GM12878 (cell line): Measurements from ENCODE around the gene XG. TPM values are rescaled to one million over a fixed set of nuclear protein-coding genes. Genes with fewer than 3 reads are reported as not detected.
"Not testable (repeated sequence)": the region's sequence is repeated elsewhere in the genome, so short reads cannot be mapped to it uniquely, and the experiment has no call there.

Source experiments
- ATAC-seq: fragments of 200-7000 bp; cut with Tn5 transposase; 3 replicates; pipeline ENCODE4 v1.9.1; 2020; ENCODE audit warnings: mild to moderate bottlenecking, moderate library complexity
- BruUV-seq: library from RNA; stranded (reverse); fragments of 400-500 nt; replicated peaks from 2 replicates; lab custom pipeline; 2021; lab: Mats Ljungman, UMichigan
- CTCF ChIA-PET: fragments of 300-600 bp; sonication (Branson Sonifier 250); formaldehyde crosslinking; extraction: SDS; loops from one replicate; lab custom pipeline; 2021; ENCODE audit warnings: inconsistent platforms; lab: Yijun Ruan, JAX
- POLR2A ChIA-PET: fragments of 350-600 bp; formaldehyde crosslinking; extraction: SDS; loops from one replicate; lab custom pipeline; 2021; ENCODE audit warnings: inconsistent platforms; lab: Charles Lee
- RAD21 ChIA-PET: fragments of 300-600 bp; sonication (Branson Sonifier 250); formaldehyde crosslinking; loops from one replicate; lab custom pipeline; 2023; ENCODE audit warnings: antibody characterized with exemption; ENCODE audit not compliant: unreplicated experiment; lab: Charles Lee
- SMC1A ChIA-PET: fragments of 300-600 bp; sonication (Branson Sonifier 250); formaldehyde crosslinking; loops from one replicate; lab custom pipeline; 2023; ENCODE audit not compliant: unreplicated experiment, uncharacterized antibody; lab: Charles Lee
- DNase-seq: peaks from one replicate; pipeline ENCODE4 v3.0.0-alpha.2; 2011; ENCODE audit warnings: low read depth, low spot score
- FAIRE-seq: peaks from 3 replicates; lab custom pipeline; 2011; peaks lifted over from hg19 to GRCh38; lab: Jason Lieb, UNC
- H2AFZ ChIP-seq: 2 replicates; pipeline ENCODE4 v1.6.0; 2011; ENCODE audit warnings: low read depth, low read length, control low read depth; ENCODE audit not compliant: control insufficient read depth
- H3K27ac ChIP-seq: 2 replicates; pipeline ENCODE4 v1.5.1; 2011; ENCODE audit warnings: control low read depth; ENCODE audit not compliant: control insufficient read depth, insufficient read depth
- H3K27me3 ChIP-seq, 2 experiments: replicated peaks in 1 of 2; 2 replicates each; pipeline versions ENCODE4 v1.6.0 to v1.6.1; 2011; ENCODE audit warnings: low read length in 1 of 2; ENCODE audit not compliant: control insufficient read depth in 2 of 2, insufficient read depth in 2 of 2
- H3K36me3 ChIP-seq, 2 experiments: 2 replicates each; pipeline ENCODE4 v1.5.1; 2011; ENCODE audit warnings: low read length in 1 of 2; ENCODE audit not compliant: control insufficient read depth in 2 of 2, insufficient read depth in 2 of 2
- H3K4me1 ChIP-seq: 2 replicates; pipeline ENCODE4 v1.6.1; 2011; ENCODE audit warnings: mild to moderate bottlenecking, low read length, moderate library complexity, mixed read lengths; ENCODE audit not compliant: control insufficient read depth, insufficient read depth
- H3K4me2 ChIP-seq: 2 replicates; pipeline ENCODE4 v1.6.0; 2011; ENCODE audit warnings: control low read depth; ENCODE audit not compliant: control insufficient read depth, insufficient read depth
- H3K4me3 ChIP-seq: fragments of 200-600 bp; sonication (generic); 2 replicates; pipeline ENCODE4 v1.5.1; 2016
- H3K79me2 ChIP-seq: 2 replicates; pipeline ENCODE4 v1.6.0; 2011; ENCODE audit warnings: low read length; ENCODE audit not compliant: control insufficient read depth, insufficient read depth
- H3K9ac ChIP-seq: 2 replicates; pipeline ENCODE4 v1.8.0; 2011; ENCODE audit warnings: low read length, control low read depth, mixed read lengths; ENCODE audit not compliant: control insufficient read depth, insufficient read depth
- H3K9me3 ChIP-seq: replicated peaks from 3 replicates; pipeline ENCODE4 v1.5.1; 2011; ENCODE audit warnings: mild to moderate bottlenecking, low read length; ENCODE audit not compliant: control insufficient read depth, insufficient read depth
- H4K20me1 ChIP-seq: 2 replicates; pipeline ENCODE4 v1.6.0; 2011; ENCODE audit not compliant: control insufficient read depth, insufficient read depth
- ZNF274 ChIP-seq: IDR thresholded peaks from one replicate; pipeline ENCODE4 v1.8.0; 2011; ENCODE audit not compliant: insufficient read length, insufficient read depth
- WGBS: methylation state at CpG from one replicate; pipeline ENCODE4 v1.1.6; 2016; ENCODE audit warnings: low lambda C conversion rate; ENCODE audit not compliant: insufficient replicate concordance, insufficient coverage; ENCODE audit errors: missing lambda C conversion rate; 5-methylcytosine and 5-hydroxymethylcytosine counted together
- in situ Hi-C: fragments of 300-500 bp; cut with MboI; formaldehyde crosslinking; loops from 9 replicates; pipeline ENCODE4 v1.14.3; 2018; ENCODE audit warnings: mixed read lengths
- intact Hi-C: fragments of 100-400 bp; cut with micrococcal nuclease; formaldehyde crosslinking; loops from one replicate; pipeline ENCODE4 v1.14.2; 2022; ENCODE audit not compliant: unreplicated experiment
- polyA plus RNA-seq, 11 experiments: library from polyadenylated mRNA; depleted of rRNA in 4 of 11; unstranded in 6 of 11; stranded (reverse) in 5 of 11; fragments of >200 nt; fragmentation: Nextera tagmentation in 4 of 11; fragmentation: Illumina TruSeq in 1 of 11; extraction: Ambion mirVana in 4 of 11; extraction: Trizol in 1 of 11; gene quantifications; 1 replicate in 1 of 11; 2 replicates in 10 of 11; pipeline versions ENCODE4 v1.2.1 to v1.2.3, GENCODE V29; 2011 to 2016; ENCODE audit warnings: inconsistent platforms in 2 of 11, missing spikeins in 2 of 11, low read depth in 1 of 11
- total RNA-seq, 4 experiments: library from RNA; depleted of rRNA in 3 of 4; stranded (reverse); fragments of >200 nt in 3 of 4; fragmentation: Illumina TruSeq in 1 of 4; extraction: Trizol in 1 of 4; gene quantifications; 2 replicates each; pipeline versions ENCODE4 v1.2.1 to v1.2.3, GENCODE V29; 2013 to 2021
- TF ChIP-seq, protein P1 (sequence below): fragments of 450-650 bp; IDR thresholded peaks from 2 replicates; pipeline ENCODE4 v1.6.1; 2017; ENCODE audit warnings: mild to moderate bottlenecking, moderate library complexity

Gene XG
- total and polyA plus RNA-seq, 10 of the 15 experiments (the other 5 are each of a cell fraction or from before 2014, with no cell fraction given): not detected

DNA sequence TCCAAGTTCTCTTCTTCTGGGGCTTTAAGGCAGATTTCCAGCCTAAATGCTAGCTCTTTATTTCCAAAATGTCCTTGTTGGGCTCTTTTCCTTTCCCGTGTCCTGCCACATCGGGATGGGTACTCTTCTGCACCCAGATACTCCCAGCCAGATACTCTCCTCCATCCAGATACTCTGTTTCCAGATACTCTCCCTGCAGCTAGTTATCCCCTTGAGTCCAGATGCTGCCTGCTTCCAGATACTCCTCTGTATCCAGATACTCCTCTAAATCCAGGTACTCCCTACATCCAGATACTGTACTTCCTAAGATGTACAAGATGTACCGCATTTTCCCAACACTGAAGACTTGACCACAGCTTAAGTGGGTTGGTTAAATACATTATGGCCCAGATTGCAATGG lies 10.5 kb upstream of the XG start:
- intact Hi-C loops: no loop called here
- FAIRE-seq: no peak
- in situ Hi-C loops: no loop called here
- WGBS: 89% methylated on average over 3 of the region's 3 CpGs
- Histone ChIP-seq H3K4me2 (no peak overlapping the region), H3K4me1 (no peaks in the 10 kb centered on the region), H2AFZ (no peak overlapping the region), H3K27ac (no peak overlapping the region), H3K36me3 (no peaks in the 10 kb centered on the region; a peak in 2 of 4 replicates), H4K20me1 (no peaks in the 10 kb centered on the region), H3K79me2 (no peaks in the 10 kb centered on the region), H3K27me3 (no peaks in the 10 kb centered on the region), H3K4me3 (no peak overlapping the region), H3K9ac (no peak overlapping the region), H3K9me3 (no peaks in the 10 kb centered on the region)
- CTCF ChIA-PET: no interaction called here
- no peak for DNase-seq
- TF ChIP-seq, protein P1, sequence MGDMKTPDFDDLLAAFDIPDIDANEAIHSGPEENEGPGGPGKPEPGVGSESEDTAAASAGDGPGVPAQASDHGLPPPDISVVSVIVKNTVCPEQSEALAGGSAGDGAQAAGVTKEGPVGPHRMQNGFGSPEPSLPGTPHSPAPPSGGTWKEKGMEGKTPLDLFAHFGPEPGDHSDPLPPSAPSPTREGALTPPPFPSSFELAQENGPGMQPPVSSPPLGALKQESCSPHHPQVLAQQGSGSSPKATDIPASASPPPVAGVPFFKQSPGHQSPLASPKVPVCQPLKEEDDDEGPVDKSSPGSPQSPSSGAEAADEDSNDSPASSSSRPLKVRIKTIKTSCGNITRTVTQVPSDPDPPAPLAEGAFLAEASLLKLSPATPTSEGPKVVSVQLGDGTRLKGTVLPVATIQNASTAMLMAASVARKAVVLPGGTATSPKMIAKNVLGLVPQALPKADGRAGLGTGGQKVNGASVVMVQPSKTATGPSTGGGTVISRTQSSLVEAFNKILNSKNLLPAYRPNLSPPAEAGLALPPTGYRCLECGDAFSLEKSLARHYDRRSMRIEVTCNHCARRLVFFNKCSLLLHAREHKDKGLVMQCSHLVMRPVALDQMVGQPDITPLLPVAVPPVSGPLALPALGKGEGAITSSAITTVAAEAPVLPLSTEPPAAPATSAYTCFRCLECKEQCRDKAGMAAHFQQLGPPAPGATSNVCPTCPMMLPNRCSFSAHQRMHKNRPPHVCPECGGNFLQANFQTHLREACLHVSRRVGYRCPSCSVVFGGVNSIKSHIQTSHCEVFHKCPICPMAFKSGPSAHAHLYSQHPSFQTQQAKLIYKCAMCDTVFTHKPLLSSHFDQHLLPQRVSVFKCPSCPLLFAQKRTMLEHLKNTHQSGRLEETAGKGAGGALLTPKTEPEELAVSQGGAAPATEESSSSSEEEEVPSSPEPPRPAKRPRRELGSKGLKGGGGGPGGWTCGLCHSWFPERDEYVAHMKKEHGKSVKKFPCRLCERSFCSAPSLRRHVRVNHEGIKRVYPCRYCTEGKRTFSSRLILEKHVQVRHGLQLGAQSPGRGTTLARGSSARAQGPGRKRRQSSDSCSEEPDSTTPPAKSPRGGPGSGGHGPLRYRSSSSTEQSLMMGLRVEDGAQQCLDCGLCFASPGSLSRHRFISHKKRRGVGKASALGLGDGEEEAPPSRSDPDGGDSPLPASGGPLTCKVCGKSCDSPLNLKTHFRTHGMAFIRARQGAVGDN: no peak
- TF ChIP-seq ZNF274: no peak
- no peak for ATAC-seq
- RAD21 ChIA-PET: no interaction called here
- POLR2A ChIA-PET: no interaction called here
- SMC1A ChIA-PET: no interaction called here
- BruUV-seq: no TSS peak

- H3K9ac ChIP-seq, RAD21 ChIA-PET, CTCF ChIA-PET, H3K27me3 ChIP-seq, H3K4me3 ChIP-seq, H3K36me3 ChIP-seq, POLR2A ChIA-PET, ATAC-seq, FAIRE-seq, H3K79me2 ChIP-seq, H4K20me1 ChIP-seq, DNase-seq, H2AFZ ChIP-seq, SMC1A ChIA-PET, BruUV-seq, H3K27ac ChIP-seq, H3K4me2 ChIP-seq, intact Hi-C loops, H3K4me1 ChIP-seq, H3K9me3 ChIP-seq, in situ Hi-C loops: not testable (repeated sequence)
- WGBS: 49% methylated on average over 6 of the region's 6 CpGs
These were observed 5.6 kb upstream of the XG start for GRCh38 chrX:2746250-2746649.
